Right atrium auricular region (tissue), 2 donors: ENCODE results near the gene MMP14. TPM values are rescaled to one million over a fixed set of nuclear protein-coding genes. Genes with fewer than 3 reads are reported as not detected.

Experiments
- DNase-seq: peaks from one replicate; pipeline ENCODE4 v3.0.0-alpha.2; 2019; ENCODE audit warnings: low spot score
- H3K27ac ChIP-seq, 2 donors: fragments of 200-600 bp; sonication (generic); 1 replicate in 1 of 2; 2 replicates in 1 of 2; pipeline ENCODE4 v1.5.1; 2016 to 2019
- H3K27me3 ChIP-seq, 2 donors: fragments of 200-600 bp; sonication (generic); one replicate each; pipeline versions ENCODE4 v1.5.1 to v1.6.0; 2017 to 2019
- H3K36me3 ChIP-seq: fragments of 200-600 bp; sonication (generic); one replicate; pipeline ENCODE4 v1.5.1; 2016
- H3K4me1 ChIP-seq, 2 donors: fragments of 200-600 bp; sonication (generic); one replicate each; pipeline versions ENCODE4 v1.5.1 to v1.6.0; 2017 to 2019
- H3K4me3 ChIP-seq, 2 donors: fragments of 200-600 bp; sonication (generic); 1 replicate in 1 of 2; 2 replicates in 1 of 2; pipeline ENCODE4 v1.5.1; 2017 to 2019; ENCODE audit warnings: mild to moderate bottlenecking in 1 of 2, moderate library complexity in 1 of 2
- H3K9me3 ChIP-seq, 2 donors: fragments of 200-600 bp; sonication (generic); one replicate each; pipeline ENCODE4 v1.5.1; 2019
- CTCF ChIP-seq, 2 donors: fragments of 200-600 bp; sonication (generic); IDR thresholded peaks; one replicate each; pipeline ENCODE4 v1.5.1; 2019; ENCODE audit warnings: antibody characterized with exemption in 2 of 2
- total RNA-seq, 2 donors: library from RNA; depleted of rRNA; stranded (reverse); fragments of >200 nt; gene quantifications; one replicate each; pipeline ENCODE4 v1.1.0, GENCODE V29; 2016

The MMP14 gene
- total RNA-seq, 2 donors from 2014 or later, result 29.1 to 58.0 TPM

- Histone ChIP-seq H3K9me3 (no peaks in the 10 kb centered on the region), H3K36me3 (peaks cover 58% of the 10 kb centered on the region), H3K27ac (no peak overlapping the region), H3K27me3 (no peaks in the 10 kb centered on the region), H3K4me3 (no peak overlapping the region), H3K4me1 (peaks cover 0 to 52% of the 10 kb centered on the region in 2 donors)
- no peak for DNase-seq
- TF ChIP-seq CTCF (IDR thresholded peaks at IDR 0.05), result no peak
These were observed 9.6 kb downstream of the MMP14 start for GRCh38 chr14:22845821-22846625.

- H3K27me3 ChIP-seq, result no peaks in the 10 kb centered on the region
- peak overlapping the region; percentile 45 to 84 for H3K27ac ChIP-seq
- TF ChIP-seq CTCF (IDR thresholded peaks at IDR 0.05), result no peak
- H3K36me3 ChIP-seq, result peaks cover 50% of the 10 kb centered on the region
- peaks cover 0 to 61% of the 10 kb centered on the region in 2 donors for H3K4me1 ChIP-seq
- no peaks in the 10 kb centered on the region for H3K9me3 ChIP-seq
- DNase-seq, result no peak
- no peak overlapping the region for H3K4me3 ChIP-seq
These were observed 10.5 kb downstream of the MMP14 start for GRCh38 chr14:22846811-22847307.

DNA sequence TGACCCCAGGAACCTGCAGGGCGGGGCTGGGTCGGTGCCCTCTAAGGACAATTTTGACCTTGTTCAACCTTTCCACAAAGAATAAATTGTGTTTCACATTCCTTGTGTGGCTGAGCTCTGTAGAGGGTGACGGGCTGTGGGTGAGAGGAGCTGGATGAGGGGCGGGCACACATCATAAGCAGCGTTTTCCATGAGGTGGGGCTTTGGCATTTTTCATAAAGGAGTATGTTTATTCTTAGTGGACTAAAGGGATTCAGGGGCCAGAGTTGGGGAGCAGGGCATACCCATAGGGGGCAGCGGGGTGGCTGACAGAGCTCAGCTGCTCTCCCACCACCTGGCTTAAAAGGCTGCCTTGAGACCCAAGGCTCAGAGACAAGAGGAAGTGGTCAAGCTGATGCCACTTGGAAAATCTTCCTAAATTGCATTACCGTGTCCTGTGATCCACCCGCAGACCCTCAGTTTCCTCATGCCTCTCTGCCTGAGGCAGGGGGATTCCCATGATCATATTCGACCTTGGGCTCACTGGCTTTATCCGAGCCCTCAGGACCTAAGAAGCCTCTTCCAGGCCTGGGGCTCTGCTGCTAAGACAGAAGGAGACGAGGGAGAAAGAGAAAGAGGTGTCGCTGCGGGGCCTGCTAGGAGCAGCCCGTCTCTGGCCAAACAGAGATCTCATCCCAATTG is 11.4 kb downstream of the MMP14 start:
- peaks cover 0 to 64% of the 10 kb centered on the region in 2 donors for H3K4me1 ChIP-seq
- no peak for DNase-seq

DNA sequence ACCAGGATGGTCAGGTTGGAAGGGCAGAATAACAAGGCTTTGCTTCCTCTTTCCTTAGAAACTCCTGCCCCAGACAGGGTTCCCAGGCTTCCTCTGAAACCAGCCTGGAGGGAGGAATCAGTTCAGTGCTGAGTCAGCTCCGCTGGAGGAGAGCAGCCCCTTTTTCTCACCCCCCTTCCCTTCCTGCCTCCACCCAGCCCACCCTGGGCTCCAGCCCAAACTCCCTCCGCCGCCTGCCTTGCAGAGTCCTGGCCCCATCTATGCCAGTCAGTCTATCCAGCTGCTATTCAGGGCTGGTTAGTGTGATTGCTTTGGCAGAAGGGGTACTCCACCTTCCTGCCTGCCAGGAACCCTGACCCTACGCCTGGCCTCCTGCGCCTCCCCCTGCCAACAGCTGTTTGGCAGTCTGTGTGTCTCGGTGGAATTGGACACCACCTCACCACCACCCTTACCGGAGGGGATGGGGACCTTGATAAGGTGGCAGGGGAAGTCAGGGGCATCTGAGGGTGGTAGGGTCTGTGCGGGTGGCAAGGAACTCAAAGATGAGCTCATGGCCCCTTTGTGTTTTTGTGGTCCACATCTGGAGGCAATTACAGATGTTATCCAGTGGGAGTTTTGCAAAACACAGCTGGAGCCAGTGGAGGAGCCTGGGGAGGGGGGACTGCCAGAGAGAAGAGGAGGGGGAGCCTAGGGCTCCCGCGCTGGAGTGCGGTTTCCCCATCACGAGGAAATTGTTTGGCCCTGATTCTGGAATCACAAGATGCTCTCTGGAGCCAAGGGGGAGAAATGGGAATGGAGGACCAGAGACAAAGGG is 12.2 kb downstream of the MMP14 start:
- peak; percentile 81 for DNase-seq
- H3K4me1 ChIP-seq, result peaks cover 0 to 71% of the 10 kb centered on the region in 2 donors
- H3K4me3 ChIP-seq, result no peak overlapping the region
- H3K27me3 ChIP-seq, result no peaks in the 10 kb centered on the region
- TF ChIP-seq CTCF (IDR thresholded peaks at IDR 0.05), result no peak
- H3K27ac ChIP-seq, result peak overlapping the region; percentile 72 to 84
- H3K36me3 ChIP-seq, result peaks cover 33% of the 10 kb centered on the region
- H3K9me3 ChIP-seq, result no peaks in the 10 kb centered on the region

More for the DNA sequence above, 11.4 kb downstream of the MMP14 start:
- Histone ChIP-seq H3K36me3 (peaks cover 40% of the 10 kb centered on the region), H3K4me3 (no peak overlapping the region), H3K27me3 (no peaks in the 10 kb centered on the region), H3K9me3 (no peaks in the 10 kb centered on the region), H3K27ac (peak overlapping the region; percentile 72 to 84)
- TF ChIP-seq CTCF (IDR thresholded peaks at IDR 0.05), result no peak

DNA sequence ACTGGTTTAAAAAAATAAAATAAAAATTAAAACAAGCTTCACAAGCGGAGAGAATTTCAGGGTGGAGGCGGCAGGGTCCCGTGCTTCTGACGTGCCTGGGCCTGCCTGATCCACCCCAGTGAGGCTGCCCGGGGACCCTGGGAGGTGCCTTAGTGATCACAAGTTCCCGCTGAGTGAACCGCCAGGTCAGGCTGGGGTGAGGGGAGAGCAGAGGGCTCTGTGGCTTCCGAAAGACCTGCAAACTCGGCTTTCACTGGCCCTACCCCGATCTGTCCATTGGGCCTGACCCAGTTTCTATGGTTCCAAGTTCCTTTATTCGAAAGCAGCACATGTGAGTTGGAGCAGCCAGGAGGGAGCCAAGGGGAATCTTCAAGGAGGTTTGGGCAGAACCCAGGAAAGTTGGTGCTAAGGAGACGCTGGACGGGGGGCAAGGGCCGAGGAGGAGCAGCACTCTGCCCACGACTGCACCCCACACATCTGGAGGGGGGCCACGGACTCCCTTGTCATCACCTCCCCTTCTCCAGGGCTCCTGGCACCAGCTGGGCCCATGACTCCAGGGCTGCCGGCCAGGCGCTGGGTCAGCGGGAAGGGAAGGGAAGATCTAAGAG is 12.9 kb downstream of the MMP14 start:
- Histone ChIP-seq H3K36me3 (peaks cover 27% of the 10 kb centered on the region), H3K27ac (peak overlapping the region; percentile 72 to 84), H3K4me1 (peaks cover 0 to 72% of the 10 kb centered on the region in 2 donors), H3K4me3 (no peak overlapping the region), H3K27me3 (no peaks in the 10 kb centered on the region), H3K9me3 (no peaks in the 10 kb centered on the region)
- no peak for TF ChIP-seq CTCF (IDR thresholded peaks at IDR 0.05)
- peak; percentile 81 for DNase-seq
